Neural progenitor cell (in vitro differentiated cells): Measurements from ENCODE around the gene RSPO4.

ENCODE experiments used
- EZH2 ChIP-seq: fragments of 200-600 bp; sonication (generic); IDR thresholded peaks from 2 replicates; pipeline ENCODE4 v1.6.1; 2017; ENCODE audit warnings: antibody characterized with exemption, mild to moderate bottlenecking, moderate library complexity
- EZH2phosphoT487 ChIP-seq: fragments of 200-600 bp; sonication (generic); IDR thresholded peaks from 2 replicates; pipeline ENCODE4 v1.6.1; 2017; ENCODE audit warnings: antibody characterized with exemption
- TF ChIP-seq, protein P1 (sequence below): fragments of 200-600 bp; sonication (generic); IDR thresholded peaks from 2 replicates; pipeline ENCODE4 v1.5.1; 2017; ENCODE audit warnings: antibody characterized with exemption, mild to moderate bottlenecking

DNA sequence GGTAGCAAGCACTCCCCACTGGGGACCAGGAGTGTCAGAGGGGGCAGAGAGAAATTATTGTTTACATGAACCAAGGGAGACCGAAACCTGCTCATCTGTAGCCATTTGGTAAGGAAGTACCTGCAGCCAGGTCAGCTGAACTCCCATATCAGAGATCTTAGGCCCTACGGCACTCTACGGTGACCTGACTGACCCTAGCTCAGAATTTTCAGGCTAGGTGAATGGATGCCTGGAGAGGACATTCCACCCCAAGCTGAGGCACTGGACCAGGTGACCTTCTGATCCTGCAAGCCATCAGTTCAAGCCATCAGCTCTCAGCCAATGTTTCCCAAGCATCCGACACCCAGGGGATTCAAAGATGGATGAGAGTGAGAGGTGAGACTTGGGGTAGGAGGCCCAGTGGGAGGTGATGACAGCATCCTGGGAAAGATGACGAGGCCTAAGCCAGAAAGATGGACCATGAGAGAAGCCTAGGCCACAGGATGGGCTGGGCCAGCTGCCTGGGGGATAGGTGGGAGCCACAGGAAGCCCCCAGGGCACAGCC lies 88.7 kb downstream of the RSPO4 start:
- TF ChIP-seq, protein P1, sequence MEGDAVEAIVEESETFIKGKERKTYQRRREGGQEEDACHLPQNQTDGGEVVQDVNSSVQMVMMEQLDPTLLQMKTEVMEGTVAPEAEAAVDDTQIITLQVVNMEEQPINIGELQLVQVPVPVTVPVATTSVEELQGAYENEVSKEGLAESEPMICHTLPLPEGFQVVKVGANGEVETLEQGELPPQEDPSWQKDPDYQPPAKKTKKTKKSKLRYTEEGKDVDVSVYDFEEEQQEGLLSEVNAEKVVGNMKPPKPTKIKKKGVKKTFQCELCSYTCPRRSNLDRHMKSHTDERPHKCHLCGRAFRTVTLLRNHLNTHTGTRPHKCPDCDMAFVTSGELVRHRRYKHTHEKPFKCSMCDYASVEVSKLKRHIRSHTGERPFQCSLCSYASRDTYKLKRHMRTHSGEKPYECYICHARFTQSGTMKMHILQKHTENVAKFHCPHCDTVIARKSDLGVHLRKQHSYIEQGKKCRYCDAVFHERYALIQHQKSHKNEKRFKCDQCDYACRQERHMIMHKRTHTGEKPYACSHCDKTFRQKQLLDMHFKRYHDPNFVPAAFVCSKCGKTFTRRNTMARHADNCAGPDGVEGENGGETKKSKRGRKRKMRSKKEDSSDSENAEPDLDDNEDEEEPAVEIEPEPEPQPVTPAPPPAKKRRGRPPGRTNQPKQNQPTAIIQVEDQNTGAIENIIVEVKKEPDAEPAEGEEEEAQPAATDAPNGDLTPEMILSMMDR, result no peak
- TF ChIP-seq EZH2phosphoT487 (no peak), EZH2 (no peak)
